HCT116 (cell line): ENCODE results near the gene SLC12A3. TPM values are rescaled to one million over a fixed set of nuclear protein-coding genes. Genes with fewer than 3 reads are reported as not detected.

ENCODE experiments used
- ATAC-seq: fragments of 200-7000 bp; cut with Tn5 transposase; 2 replicates; pipeline ENCODE4 v1.9.1; 2020; ENCODE audit warnings: mild to moderate bottlenecking, moderate library complexity
- BruUV-seq: library from RNA; stranded (reverse); fragments of 400-500 nt; replicated peaks from 2 replicates; lab custom pipeline; 2021; lab: Mats Ljungman, UMichigan
- CTCF ChIA-PET: fragments of 300-600 bp; sonication (Branson Sonifier 250); formaldehyde crosslinking; loops from one replicate; lab custom pipeline; 2021; ENCODE audit warnings: antibody characterized with exemption; lab: Charles Lee
- POLR2A ChIA-PET: fragments of 300-600, 350-600 bp; sonication (Branson Sonifier 250); formaldehyde crosslinking; loops from one replicate; lab custom pipeline; 2021; ENCODE audit warnings: antibody characterized with exemption; lab: Charles Lee
- RAD21 ChIA-PET, 2 experiments: fragments of 300-600 bp; sonication (Branson Sonifier 250); formaldehyde crosslinking; loops; one replicate each; lab custom pipeline; 2023; ENCODE audit warnings: low total read pairs in 2 of 2; ENCODE audit not compliant: uncharacterized antibody in 2 of 2, unreplicated experiment in 2 of 2, low non-redundant PET in 1 of 2; lab: Charles Lee
- DNase-seq: peaks from one replicate; pipeline ENCODE4 v3.0.0-alpha.2; 2010; ENCODE audit warnings: low read depth, low spot score
- H2AFZ ChIP-seq: fragments of 200-600 bp; shearing (Covaris generic), sonication (generic); 2 replicates; pipeline ENCODE4 v1.6.1; 2017; ENCODE audit warnings: low read depth, mixed run types, mixed read lengths, antibody characterized with exemption, low read length; ENCODE audit not compliant: poor library complexity, severe bottlenecking
- H3K27ac ChIP-seq: 2 replicates; pipeline ENCODE4 v1.5.1; 2012; ENCODE audit warnings: low read depth, low read length
- H3K27me3 ChIP-seq: fragments of 200-600 bp; sonication (generic); 2 replicates; pipeline ENCODE4 v1.6.1; 2016; ENCODE audit warnings: mixed run types, low read length, mixed read lengths; ENCODE audit not compliant: insufficient read depth
- H3K36me3 ChIP-seq, 2 experiments: fragments of 200-500 bp in 1 of 2; fragments of 200-600 bp in 1 of 2; sonication (Bioruptor generic) in 1 of 2; sonication (generic) in 1 of 2; 2 replicates each; pipeline versions ENCODE4 v1.5.1 to v1.6.1; 2014 to 2016; ENCODE audit warnings: low read length in 2 of 2, inconsistent platforms in 1 of 2, mixed read lengths in 1 of 2, mixed run types in 1 of 2; ENCODE audit not compliant: insufficient read depth in 2 of 2, control insufficient read depth in 1 of 2
- H3K4me1 ChIP-seq, 2 experiments: fragments of 200-600 bp in 1 of 2; sonication (generic) in 1 of 2; 2 replicates each; pipeline versions ENCODE4 v1.5.1 to v1.6.1; 2012 to 2017; ENCODE audit warnings: low read length in 2 of 2, inconsistent platforms in 1 of 2, mild to moderate bottlenecking in 1 of 2, mixed read lengths in 1 of 2, mixed run types in 1 of 2, moderate library complexity in 1 of 2; ENCODE audit not compliant: insufficient read depth in 2 of 2, control insufficient read depth in 1 of 2
- H3K4me2 ChIP-seq: fragments of 200-600 bp; sonication (generic); 2 replicates; pipeline ENCODE4 v1.6.1; 2017; ENCODE audit warnings: mixed run types, low read length, mixed read lengths
- H3K4me3 ChIP-seq, 2 experiments: fragments of 200-600 bp in 1 of 2; sonication (generic) in 1 of 2; replicated peaks in 1 of 2; 2 replicates each; pipeline ENCODE4 v1.5.1; 2011 to 2016; ENCODE audit warnings: low read length in 2 of 2, control low read depth in 1 of 2, low read depth in 1 of 2, mild to moderate bottlenecking in 1 of 2, mixed read lengths in 1 of 2, mixed run types in 1 of 2
- H3K79me2 ChIP-seq: fragments of 200-600 bp; sonication (generic); 2 replicates; pipeline ENCODE4 v1.6.1; 2017; ENCODE audit warnings: mild to moderate bottlenecking, mixed run types, low read length, moderate library complexity, mixed read lengths; ENCODE audit not compliant: insufficient read depth
- H3K9ac ChIP-seq: fragments of 200-600 bp; sonication (generic); 2 replicates; pipeline ENCODE4 v1.6.1; 2016; ENCODE audit warnings: low read length, mixed read lengths
- H3K9me2 ChIP-seq: fragments of 200-600 bp; sonication (generic), shearing (Covaris generic); 2 replicates; pipeline ENCODE4 v1.6.1; 2017; ENCODE audit warnings: mixed run types, mild to moderate bottlenecking, moderate library complexity; ENCODE audit not compliant: insufficient read depth
- H3K9me3 ChIP-seq, 2 experiments: fragments of 200-500 bp in 1 of 2; fragments of 200-600 bp in 1 of 2; sonication (Bioruptor generic) in 1 of 2; sonication (generic) in 1 of 2; 2 replicates each; pipeline ENCODE4 v1.6.1; 2014 to 2017; ENCODE audit warnings: low read length in 2 of 2, mixed read lengths in 2 of 2, inconsistent platforms in 1 of 2, low read depth in 1 of 2, mild to moderate bottlenecking in 1 of 2, mixed run types in 1 of 2, moderate library complexity in 1 of 2; ENCODE audit not compliant: control insufficient read depth in 1 of 2, insufficient read depth in 1 of 2
- H4K20me1 ChIP-seq: fragments of 200-600 bp; sonication (generic), shearing (Covaris generic); 2 replicates; pipeline ENCODE4 v1.6.1; 2017; ENCODE audit warnings: mixed run types, mild to moderate bottlenecking, moderate library complexity; ENCODE audit not compliant: insufficient read depth
- CBX3 ChIP-seq: IDR thresholded peaks from 2 replicates; pipeline ENCODE4 v1.6.1; 2012; ENCODE audit warnings: low read depth
- EGR1 ChIP-seq: IDR thresholded peaks from 2 replicates; pipeline ENCODE4 v1.6.1; 2012; ENCODE audit warnings: low read depth
- ELF1 ChIP-seq: IDR thresholded peaks from 2 replicates; pipeline ENCODE4 v1.6.1; 2012; ENCODE audit warnings: low read depth, borderline replicate concordance
- JUND ChIP-seq: IDR thresholded peaks from 2 replicates; pipeline ENCODE4 v1.6.1; 2012
- REST ChIP-seq: IDR thresholded peaks from 2 replicates; pipeline ENCODE4 v1.6.1; 2012; ENCODE audit warnings: low read depth
- SIN3A ChIP-seq: IDR thresholded peaks from 2 replicates; pipeline ENCODE4 v1.6.1; 2012; ENCODE audit warnings: low read depth
- SP1 ChIP-seq: IDR thresholded peaks from 2 replicates; pipeline ENCODE4 v1.6.1; 2012; ENCODE audit warnings: low read depth
- TCF7L2 ChIP-seq: IDR thresholded peaks from 2 replicates; pipeline ENCODE4 v1.7.0; 2011; ENCODE audit warnings: borderline replicate concordance, inconsistent platforms; ENCODE audit not compliant: insufficient read depth, insufficient read length; ENCODE audit errors: extremely low read depth
- YY1 ChIP-seq: IDR thresholded peaks from 2 replicates; pipeline ENCODE4 v1.6.1; 2011; ENCODE audit warnings: low read length, low read depth, moderate library complexity, mild to moderate bottlenecking; ENCODE audit not compliant: insufficient replicate concordance; ENCODE audit errors: extremely low read depth
- ZFX ChIP-seq: fragments of 450-650 bp; IDR thresholded peaks from 2 replicates; pipeline ENCODE4 v1.6.1; 2017
- ZNF274 ChIP-seq: fragments of 200-500 bp; sonication (Bioruptor generic); IDR thresholded peaks from 2 replicates; pipeline ENCODE4 v1.6.1; 2014; ENCODE audit warnings: mild to moderate bottlenecking, low read depth, low read length, inconsistent platforms
- intact Hi-C: fragments of 100-400 bp; cut with micrococcal nuclease; formaldehyde crosslinking; loops from 2 replicates; pipeline ENCODE4 v1.10.0; 2022
- total RNA-seq: library from RNA; stranded (reverse); gene quantifications from one replicate; pipeline ENCODE4 v1.2.1, GENCODE V29; 2021; ENCODE audit not compliant: unreplicated experiment
- TF ChIP-seq, protein P1 (sequence below): IDR thresholded peaks from 2 replicates; pipeline ENCODE4 v1.6.1; 2012
- TF ChIP-seq, protein P2 (sequence below): IDR thresholded peaks from 2 replicates; pipeline ENCODE4 v1.6.1; 2011; ENCODE audit warnings: mild to moderate bottlenecking, low read length, moderate library complexity; ENCODE audit not compliant: insufficient replicate concordance; ENCODE audit errors: extremely low read depth
- TF ChIP-seq, protein P3 (sequence below), 3 experiments: fragments of 200-600 bp in 1 of 3; sonication (generic) in 1 of 3; IDR thresholded peaks in 2 of 3; conservative IDR thresholded peaks in 1 of 3; 2 replicates each; pipeline ENCODE4 v1.5.1; 2012 to 2017; ENCODE audit warnings: low read depth in 2 of 3, low read length in 2 of 3, antibody characterized with exemption in 1 of 3, borderline replicate concordance in 1 of 3, control low read depth in 1 of 3, mild to moderate bottlenecking in 1 of 3, mixed read lengths in 1 of 3, mixed run types in 1 of 3, moderate library complexity in 1 of 3; ENCODE audit not compliant: insufficient read depth in 1 of 3
- TF ChIP-seq, protein P4 (sequence below): IDR thresholded peaks from 2 replicates; pipeline ENCODE4 v1.6.1; 2012

Gene SLC12A3
- total RNA-seq, 1 experiment from 2014 or later: not detected

DNA sequence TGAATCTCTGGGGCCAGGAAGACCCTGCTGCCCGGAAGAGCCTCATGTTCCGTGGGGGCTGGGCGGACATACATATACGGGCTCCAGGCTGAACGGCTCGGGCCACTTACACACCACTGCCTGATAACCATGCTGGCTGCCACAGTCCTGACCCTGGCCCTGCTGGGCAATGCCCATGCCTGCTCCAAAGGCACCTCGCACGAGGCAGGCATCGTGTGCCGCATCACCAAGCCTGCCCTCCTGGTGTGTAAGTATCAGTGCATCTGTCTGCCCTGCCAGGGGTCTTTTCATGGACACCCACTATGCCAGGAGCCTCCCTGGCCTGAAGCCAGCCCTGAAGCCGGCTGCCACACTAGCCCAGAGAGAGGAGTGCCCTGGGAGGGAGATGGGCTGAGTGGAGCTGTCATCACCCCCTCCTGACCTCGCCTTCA, 96.9 kb downstream of the SLC12A3 start, which contains the start of gene CETP:
Gene CETP (plus strand): TSS at position 100 of the 431 bp plus-strand sequence. CDS start 30 bp downstream, at position 130.
- H4K20me1 ChIP-seq: no peaks in the 10 kb centered on the region
- no peak within 1 kb of the TSS for H3K9ac ChIP-seq
- ATAC-seq: no peak
- intact Hi-C loops: no loop called here
- no peaks in the 10 kb centered on the region for H3K27me3 ChIP-seq
- H3K27ac ChIP-seq: no peak within 1 kb of the TSS
- no peaks in the 10 kb centered on the region for H3K79me2 ChIP-seq
- ChIA-PET CTCF (interaction anchor here (0.9 kb wide), 1 partner anchor 9 kb away, joined by 4 read pairs; no protein-coding TSS in a partner anchor), POLR2A (no interaction called here), RAD21 (no interaction called here)
- TF ChIP-seq YY1: no peak
- TF ChIP-seq, protein P1, sequence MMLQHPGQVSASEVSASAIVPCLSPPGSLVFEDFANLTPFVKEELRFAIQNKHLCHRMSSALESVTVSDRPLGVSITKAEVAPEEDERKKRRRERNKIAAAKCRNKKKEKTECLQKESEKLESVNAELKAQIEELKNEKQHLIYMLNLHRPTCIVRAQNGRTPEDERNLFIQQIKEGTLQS: no peak
- TF ChIP-seq ZFX: no peak
- no peak for TF ChIP-seq SP1
- TF ChIP-seq REST: no peak
- TF ChIP-seq EGR1: no peak
- no peak for TF ChIP-seq ZNF274
- TF ChIP-seq, protein P2, sequence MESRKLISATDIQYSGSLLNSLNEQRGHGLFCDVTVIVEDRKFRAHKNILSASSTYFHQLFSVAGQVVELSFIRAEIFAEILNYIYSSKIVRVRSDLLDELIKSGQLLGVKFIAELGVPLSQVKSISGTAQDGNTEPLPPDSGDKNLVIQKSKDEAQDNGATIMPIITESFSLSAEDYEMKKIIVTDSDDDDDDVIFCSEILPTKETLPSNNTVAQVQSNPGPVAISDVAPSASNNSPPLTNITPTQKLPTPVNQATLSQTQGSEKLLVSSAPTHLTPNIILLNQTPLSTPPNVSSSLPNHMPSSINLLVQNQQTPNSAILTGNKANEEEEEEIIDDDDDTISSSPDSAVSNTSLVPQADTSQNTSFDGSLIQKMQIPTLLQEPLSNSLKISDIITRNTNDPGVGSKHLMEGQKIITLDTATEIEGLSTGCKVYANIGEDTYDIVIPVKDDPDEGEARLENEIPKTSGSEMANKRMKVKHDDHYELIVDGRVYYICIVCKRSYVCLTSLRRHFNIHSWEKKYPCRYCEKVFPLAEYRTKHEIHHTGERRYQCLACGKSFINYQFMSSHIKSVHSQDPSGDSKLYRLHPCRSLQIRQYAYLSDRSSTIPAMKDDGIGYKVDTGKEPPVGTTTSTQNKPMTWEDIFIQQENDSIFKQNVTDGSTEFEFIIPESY: no peak
- TF ChIP-seq CBX3: no peak
- no peak for TF ChIP-seq JUND
- TF ChIP-seq, protein P3, sequence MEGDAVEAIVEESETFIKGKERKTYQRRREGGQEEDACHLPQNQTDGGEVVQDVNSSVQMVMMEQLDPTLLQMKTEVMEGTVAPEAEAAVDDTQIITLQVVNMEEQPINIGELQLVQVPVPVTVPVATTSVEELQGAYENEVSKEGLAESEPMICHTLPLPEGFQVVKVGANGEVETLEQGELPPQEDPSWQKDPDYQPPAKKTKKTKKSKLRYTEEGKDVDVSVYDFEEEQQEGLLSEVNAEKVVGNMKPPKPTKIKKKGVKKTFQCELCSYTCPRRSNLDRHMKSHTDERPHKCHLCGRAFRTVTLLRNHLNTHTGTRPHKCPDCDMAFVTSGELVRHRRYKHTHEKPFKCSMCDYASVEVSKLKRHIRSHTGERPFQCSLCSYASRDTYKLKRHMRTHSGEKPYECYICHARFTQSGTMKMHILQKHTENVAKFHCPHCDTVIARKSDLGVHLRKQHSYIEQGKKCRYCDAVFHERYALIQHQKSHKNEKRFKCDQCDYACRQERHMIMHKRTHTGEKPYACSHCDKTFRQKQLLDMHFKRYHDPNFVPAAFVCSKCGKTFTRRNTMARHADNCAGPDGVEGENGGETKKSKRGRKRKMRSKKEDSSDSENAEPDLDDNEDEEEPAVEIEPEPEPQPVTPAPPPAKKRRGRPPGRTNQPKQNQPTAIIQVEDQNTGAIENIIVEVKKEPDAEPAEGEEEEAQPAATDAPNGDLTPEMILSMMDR (IDR thresholded peaks at IDR 0.05 in 2 of 3, conservative IDR thresholded peaks at IDR 0.05 in 1 of 3; ENCODE audit: borderline replicate concordance in 1 of 3, insufficient read depth in 1 of 3, low read depth in 2 of 3, low read length in 2 of 3): no peak
- TF ChIP-seq, protein P4, sequence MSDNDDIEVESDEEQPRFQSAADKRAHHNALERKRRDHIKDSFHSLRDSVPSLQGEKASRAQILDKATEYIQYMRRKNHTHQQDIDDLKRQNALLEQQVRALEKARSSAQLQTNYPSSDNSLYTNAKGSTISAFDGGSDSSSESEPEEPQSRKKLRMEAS: no peak
- no peak for TF ChIP-seq SIN3A
- TF ChIP-seq TCF7L2: no peak
- TF ChIP-seq ELF1: no peak
- H3K9me3 ChIP-seq: no peaks in the 10 kb centered on the region
- H3K4me1 ChIP-seq: peaks cover 7 to 15% of the 10 kb centered on the region in 2 experiments; a peak in 3 of 4 replicates
- H2AFZ ChIP-seq: no peak within 1 kb of the TSS
- H3K36me3 ChIP-seq: no peaks in the 10 kb centered on the region
- DNase-seq: no peak
- no peak within 1 kb of the TSS for H3K4me3 ChIP-seq
- BruUV-seq: no TSS peak
- no peak within 1 kb of the TSS for H3K4me2 ChIP-seq
- H3K9me2 ChIP-seq: no peaks in the 10 kb centered on the region
